Measurements from ENCODE around the gene AFTPH.

AFTPH gene, protein sequence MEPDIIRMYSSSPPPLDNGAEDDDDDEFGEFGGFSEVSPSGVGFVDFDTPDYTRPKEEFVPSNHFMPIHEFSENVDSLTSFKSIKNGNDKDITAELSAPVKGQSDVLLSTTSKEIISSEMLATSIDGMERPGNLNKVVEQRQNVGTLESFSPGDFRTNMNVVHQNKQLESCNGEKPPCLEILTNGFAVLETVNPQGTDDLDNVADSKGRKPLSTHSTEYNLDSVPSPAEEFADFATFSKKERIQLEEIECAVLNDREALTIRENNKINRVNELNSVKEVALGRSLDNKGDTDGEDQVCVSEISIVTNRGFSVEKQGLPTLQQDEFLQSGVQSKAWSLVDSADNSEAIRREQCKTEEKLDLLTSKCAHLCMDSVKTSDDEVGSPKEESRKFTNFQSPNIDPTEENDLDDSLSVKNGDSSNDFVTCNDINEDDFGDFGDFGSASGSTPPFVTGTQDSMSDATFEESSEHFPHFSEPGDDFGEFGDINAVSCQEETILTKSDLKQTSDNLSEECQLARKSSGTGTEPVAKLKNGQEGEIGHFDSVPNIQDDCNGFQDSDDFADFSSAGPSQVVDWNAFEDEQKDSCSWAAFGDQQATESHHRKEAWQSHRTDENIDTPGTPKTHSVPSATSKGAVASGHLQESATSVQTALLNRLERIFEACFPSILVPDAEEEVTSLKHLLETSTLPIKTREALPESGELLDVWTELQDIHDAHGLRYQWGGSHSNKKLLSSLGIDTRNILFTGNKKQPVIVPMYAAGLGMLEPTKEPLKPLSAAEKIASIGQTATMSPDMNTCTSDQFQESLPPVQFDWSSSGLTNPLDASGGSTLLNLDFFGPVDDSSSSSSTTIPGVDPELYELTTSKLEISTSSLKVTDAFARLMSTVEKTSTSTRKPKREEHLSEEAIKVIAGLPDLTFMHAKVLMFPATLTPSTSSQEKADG

DNA sequence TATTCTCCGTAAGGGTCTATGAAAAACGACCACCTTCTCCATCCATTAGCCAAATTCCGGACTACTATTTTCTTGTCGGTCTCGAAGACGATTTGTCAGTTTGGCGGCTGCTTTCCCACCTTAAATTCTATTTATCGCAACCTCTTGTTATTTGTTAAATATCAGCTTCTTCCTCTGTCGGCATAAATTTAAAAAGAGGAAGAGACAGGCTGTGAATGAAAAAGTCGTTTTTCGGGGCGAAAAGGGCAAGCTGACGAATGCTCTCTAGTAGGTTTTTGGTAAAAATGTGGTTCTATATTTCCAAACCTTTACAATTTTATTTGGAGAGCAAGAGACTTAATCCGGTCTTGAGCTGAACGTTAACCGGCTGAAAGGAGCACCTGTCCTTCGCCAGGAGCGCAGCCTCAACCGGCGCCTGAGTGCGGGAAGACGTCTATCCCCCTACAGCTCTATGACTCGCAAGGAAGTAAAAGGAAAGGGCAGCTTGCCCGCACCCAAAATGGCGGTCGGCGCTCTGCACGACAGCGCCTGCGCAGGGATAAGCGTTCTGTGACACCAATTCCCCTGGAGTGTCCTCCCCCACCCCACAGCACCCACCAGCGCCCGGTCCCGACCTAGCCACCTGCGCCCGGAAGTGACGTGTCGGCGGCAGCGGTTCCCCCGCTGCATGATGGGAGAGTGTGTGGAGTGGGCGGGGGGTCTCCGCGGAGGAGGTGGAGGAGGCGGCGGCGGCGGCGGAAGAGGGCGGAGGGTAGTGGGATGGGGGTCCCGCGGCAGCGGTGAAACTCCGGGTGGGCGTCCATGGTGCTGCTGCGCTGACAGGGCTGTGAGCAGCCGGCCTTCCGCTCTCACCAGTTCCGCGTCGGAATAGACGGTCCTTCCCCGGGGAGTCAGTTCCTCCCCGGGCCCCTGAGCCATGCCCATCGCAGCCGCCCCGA, at the start of gene AFTPH:
Gene AFTPH (plus strand): TSS at position 663 of the 938 bp plus-strand sequence. CDS start 27,147 bp downstream, outside the sequence.
- Histone ChIP-seq H3K4me1 (ENCODE audit: insufficient read depth, low read length) (no peaks in the 10 kb centered on the region; the same call in 1 of the 2 replicates), H3K9me3 (ENCODE audit: control insufficient read depth, insufficient read depth, low read length) (no peaks in the 10 kb centered on the region), H3K9ac (ENCODE audit: low read depth, low read length) (peak within 1 kb of the TSS; percentile 87), H3K36me3 (ENCODE audit: insufficient read depth, low read length) (no peaks in the 10 kb centered on the region)

DNA sequence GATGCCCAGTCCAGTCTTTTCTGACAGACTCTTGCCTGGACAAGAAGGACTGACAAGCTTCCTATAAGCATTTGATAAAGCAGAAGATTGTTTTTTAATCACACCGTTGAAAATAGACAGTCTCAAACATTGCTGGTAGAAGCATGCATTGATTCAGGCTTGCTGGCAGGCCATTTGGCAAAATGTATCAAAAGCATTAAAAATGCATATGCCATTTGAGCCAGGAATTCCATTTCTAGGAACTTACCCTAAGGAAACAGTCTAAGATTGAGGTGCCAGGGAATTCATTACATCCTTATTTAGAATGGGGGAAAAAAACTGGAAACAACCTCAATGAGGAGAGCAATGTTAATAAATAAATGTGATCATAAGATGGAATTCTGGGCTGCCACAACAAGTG, 49.5 kb upstream of the AFTPH start:
- Histone ChIP-seq H3K9ac (ENCODE audit: low read depth, low read length) (no peak overlapping the region), H3K9me3 (ENCODE audit: control insufficient read depth, insufficient read depth, low read length) (no peaks in the 10 kb centered on the region), H3K4me1 (ENCODE audit: insufficient read depth, low read length) (peaks cover 15% of the 10 kb centered on the region), H3K36me3 (ENCODE audit: insufficient read depth, low read length) (no peaks in the 10 kb centered on the region; the same call in 1 of the 2 replicates)

DNA sequence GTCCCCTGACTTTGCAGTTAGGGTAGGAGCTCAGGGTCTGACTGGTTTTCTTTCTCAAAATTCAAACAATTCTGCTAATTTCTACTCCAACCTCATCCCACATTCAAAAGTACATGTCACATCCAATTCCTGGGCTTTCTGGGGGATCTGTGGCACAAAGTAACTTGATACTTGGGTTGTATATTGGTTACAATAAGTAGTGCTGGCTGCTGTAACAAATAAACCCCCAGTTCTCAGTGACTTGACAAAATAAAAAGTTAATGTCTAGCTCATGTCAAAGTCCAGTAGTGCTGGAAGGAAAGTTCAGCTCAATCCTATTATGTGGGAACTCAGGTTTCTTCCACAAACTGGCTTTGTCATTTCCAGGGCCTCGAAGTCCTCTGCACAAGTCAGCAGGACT, 47.1 kb upstream of the AFTPH start:
- Histone ChIP-seq H3K9ac (ENCODE audit: low read depth, low read length) (no peak overlapping the region), H3K4me1 (ENCODE audit: insufficient read depth, low read length) (peaks cover 8% of the 10 kb centered on the region), H3K9me3 (ENCODE audit: control insufficient read depth, insufficient read depth, low read length) (no peaks in the 10 kb centered on the region), H3K36me3 (ENCODE audit: insufficient read depth, low read length) (no peaks in the 10 kb centered on the region; the same call in 1 of the 2 replicates)

DNA sequence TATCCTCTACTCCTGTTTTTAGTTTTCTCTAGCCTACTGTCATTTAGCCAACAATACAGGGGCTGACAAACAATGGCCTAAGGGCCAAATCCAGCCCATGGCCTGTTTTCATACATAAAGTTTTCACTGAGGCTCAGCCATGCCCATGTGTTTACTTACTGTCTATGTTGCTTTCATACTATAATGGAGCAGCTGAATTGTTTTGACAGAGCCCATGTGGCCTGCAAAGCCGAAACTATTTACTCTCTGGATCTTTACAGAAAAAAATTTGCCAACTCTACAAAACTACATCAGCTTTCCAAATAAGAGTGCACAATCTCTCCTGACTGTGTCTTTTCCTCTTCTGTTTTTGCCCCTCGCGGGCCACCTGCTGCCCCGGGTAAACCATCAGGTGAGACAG, 46.1 kb upstream of the AFTPH start:
- peaks cover 11% of the 10 kb centered on the region for H3K4me1 ChIP-seq (ENCODE audit: insufficient read depth, low read length)
- H3K9ac ChIP-seq (ENCODE audit: low read depth, low read length), result no peak overlapping the region
- no peaks in the 10 kb centered on the region for H3K9me3 ChIP-seq (ENCODE audit: control insufficient read depth, insufficient read depth, low read length)
- no peaks in the 10 kb centered on the region; the same call in 1 of the 2 replicates for H3K36me3 ChIP-seq (ENCODE audit: insufficient read depth, low read length)

DNA sequence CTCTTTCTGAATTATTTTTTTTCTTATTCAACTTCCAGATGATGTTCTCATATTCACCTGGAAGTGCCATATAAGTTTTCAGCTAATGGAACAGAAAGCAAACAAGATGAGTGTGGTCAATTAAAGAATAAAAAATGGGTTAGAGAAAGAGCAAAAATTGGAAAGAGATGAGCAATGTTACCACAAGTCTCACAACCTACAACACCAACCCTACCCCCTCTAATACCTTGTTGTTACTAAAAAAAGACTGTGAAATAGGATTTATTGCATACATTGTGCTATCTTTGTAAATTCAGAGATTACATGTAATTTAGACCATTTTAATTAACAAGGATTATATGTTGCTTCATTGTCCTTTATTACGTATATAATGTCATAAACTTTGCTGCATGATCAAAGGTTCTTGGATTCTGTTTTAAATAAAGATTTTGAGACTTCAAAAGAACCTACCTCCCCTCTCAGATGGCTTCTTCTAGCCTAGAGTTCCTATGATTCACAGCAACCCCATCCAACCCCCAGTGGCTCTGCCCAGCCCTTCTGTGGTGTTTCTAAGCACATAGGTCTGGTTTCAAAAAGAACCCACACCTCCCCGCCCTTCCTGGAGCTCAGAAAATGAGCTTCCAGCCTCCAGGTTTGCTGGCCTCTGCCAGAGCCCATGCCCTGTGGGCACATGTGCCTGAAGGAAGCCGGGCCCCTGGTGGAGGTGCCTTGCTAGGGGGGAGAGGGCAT, 45.5 kb upstream of the AFTPH start:
- Histone ChIP-seq H3K9me3 (ENCODE audit: control insufficient read depth, insufficient read depth, low read length) (no peaks in the 10 kb centered on the region), H3K36me3 (ENCODE audit: insufficient read depth, low read length) (no peaks in the 10 kb centered on the region; the same call in 1 of the 2 replicates), H3K4me1 (ENCODE audit: insufficient read depth, low read length) (peaks cover 11% of the 10 kb centered on the region), H3K9ac (ENCODE audit: low read depth, low read length) (no peak overlapping the region)

DNA sequence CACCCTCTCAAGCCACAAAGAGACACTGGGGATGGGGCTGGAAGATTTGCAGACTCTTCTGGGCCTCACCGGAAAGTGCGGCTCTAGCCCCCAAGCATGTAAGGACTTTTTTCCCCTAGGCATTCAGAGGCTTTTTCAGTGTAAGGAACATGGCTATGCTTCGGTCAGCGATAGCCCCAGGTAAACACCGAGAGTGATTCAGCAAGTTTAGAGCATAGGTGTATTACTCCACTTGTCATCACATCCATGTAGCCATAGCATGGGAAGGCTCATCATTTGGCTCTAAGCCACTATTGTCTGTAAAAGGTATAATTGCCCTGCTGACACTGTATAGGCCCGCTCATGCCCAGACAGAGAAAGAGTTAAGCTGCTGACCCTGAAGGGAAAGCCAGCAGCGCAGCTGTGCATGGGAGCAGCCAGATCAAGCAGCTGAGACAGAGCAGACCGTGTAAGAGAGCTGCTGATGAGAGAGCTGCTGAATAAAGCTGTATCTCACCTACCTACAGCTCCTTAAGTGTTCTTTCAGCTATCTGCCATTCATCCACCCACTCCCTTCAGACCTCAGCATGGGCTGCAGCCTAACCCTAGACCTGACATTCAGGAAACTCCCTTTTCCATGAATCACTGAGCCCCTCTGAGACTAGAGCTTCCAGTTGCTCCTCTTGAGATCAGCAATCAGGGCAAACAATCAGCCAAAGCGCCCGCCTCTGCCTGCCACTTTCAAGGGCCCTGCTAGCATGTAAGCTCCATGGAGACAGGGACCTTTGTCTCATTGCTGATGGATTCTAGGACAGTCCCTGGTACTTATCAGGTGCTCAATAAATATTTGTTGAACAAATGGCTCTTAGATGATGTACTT, 44.6 kb upstream of the AFTPH start:
- Histone ChIP-seq H3K4me1 (ENCODE audit: insufficient read depth, low read length) (peaks cover 6% of the 10 kb centered on the region), H3K36me3 (ENCODE audit: insufficient read depth, low read length) (no peaks in the 10 kb centered on the region; the same call in 1 of the 2 replicates), H3K9me3 (ENCODE audit: control insufficient read depth, insufficient read depth, low read length) (no peaks in the 10 kb centered on the region), H3K9ac (ENCODE audit: low read depth, low read length) (no peak overlapping the region)

DNA sequence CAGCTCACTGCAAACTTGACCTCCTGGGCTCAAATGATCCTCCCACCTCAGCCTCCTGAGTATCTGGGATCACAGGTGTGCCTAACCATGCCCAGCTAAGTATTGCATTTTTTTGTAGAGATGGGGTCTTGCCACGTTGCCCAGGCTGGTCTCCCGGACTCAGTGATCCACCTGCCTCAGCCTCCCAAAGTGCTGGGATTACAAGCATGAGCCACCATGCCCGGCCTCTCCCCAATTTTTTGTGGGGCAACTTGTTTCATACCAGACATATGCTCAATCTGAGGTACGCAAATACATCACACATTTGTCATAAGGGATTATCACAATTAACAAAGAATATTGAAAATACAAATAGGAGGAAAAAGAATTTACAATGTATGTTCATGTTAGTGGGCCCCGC, 42.5 kb upstream of the AFTPH start:
- no peak overlapping the region for H3K9ac ChIP-seq (ENCODE audit: low read depth, low read length)
- no peaks in the 10 kb centered on the region for H3K36me3 ChIP-seq (ENCODE audit: insufficient read depth, low read length)
- H3K4me1 ChIP-seq (ENCODE audit: insufficient read depth, low read length), result peaks cover 4% of the 10 kb centered on the region; the same call in 1 of the 2 replicates
- no peaks in the 10 kb centered on the region for H3K9me3 ChIP-seq (ENCODE audit: control insufficient read depth, insufficient read depth, low read length)

DNA sequence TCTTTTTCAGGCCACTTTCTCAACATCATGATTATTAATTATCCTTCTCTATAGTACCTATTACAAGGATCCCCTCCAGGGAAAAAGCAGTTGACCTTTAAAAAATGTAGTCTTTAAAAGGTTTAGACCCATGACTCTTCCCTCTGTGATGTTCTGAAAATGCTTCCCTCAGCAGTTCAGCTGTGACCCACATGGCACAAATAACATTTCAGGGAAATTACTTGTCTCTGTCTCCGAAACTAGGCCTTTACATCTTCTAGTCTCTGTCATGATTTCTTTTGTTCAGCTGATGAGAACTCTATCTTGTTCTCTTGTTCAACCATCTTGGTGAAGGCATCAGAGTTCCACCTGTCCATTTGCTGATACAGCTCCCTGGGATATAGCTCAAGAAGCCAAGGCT, 41.9 kb upstream of the AFTPH start:
- H3K9me3 ChIP-seq (ENCODE audit: control insufficient read depth, insufficient read depth, low read length), result no peaks in the 10 kb centered on the region
- H3K36me3 ChIP-seq (ENCODE audit: insufficient read depth, low read length), result no peaks in the 10 kb centered on the region
- no peak overlapping the region for H3K9ac ChIP-seq (ENCODE audit: low read depth, low read length)
- H3K4me1 ChIP-seq (ENCODE audit: insufficient read depth, low read length), result peaks cover 4% of the 10 kb centered on the region; the same call in 1 of the 2 replicates

DNA sequence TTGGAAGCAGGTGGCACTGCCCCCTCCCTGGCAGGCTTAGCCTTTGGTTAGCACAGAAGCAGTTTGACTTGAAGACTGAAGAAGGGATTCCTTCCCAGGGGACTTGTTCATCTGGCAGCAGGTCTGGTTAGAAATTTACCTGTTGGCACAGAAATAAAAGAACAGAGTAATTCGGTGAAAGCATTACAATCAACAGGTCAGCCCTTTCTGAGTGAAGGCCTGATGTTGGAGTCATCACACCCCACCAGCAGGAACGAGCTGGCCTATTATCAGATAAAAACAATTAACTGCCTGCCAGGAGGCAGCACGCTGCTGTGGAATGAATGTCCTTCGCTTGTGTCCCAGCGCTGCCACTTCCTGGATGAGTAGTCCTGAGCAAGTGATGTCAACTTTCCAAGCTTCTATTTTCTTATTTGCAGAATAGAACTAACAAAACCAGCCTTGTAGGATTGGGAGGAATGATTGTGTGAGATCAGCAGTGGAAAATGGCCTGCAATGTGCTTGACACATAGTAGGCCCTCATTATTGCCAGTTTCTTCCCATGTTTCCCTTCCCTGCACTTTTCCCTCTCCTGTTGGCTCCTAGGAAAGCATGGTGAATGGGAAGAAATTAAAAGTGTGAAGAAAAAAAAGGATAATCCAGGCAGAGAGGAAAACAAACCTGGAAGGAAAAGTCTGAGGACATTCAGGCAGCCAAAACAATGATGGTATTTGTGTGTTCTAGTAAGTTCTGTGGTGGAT, 41.2 kb upstream of the AFTPH start:
- Histone ChIP-seq H3K4me1 (ENCODE audit: insufficient read depth, low read length) (peaks cover 4% of the 10 kb centered on the region; the same call in 1 of the 2 replicates), H3K9me3 (ENCODE audit: control insufficient read depth, insufficient read depth, low read length) (no peaks in the 10 kb centered on the region), H3K9ac (ENCODE audit: low read depth, low read length) (no peak overlapping the region), H3K36me3 (ENCODE audit: insufficient read depth, low read length) (no peaks in the 10 kb centered on the region)

DNA sequence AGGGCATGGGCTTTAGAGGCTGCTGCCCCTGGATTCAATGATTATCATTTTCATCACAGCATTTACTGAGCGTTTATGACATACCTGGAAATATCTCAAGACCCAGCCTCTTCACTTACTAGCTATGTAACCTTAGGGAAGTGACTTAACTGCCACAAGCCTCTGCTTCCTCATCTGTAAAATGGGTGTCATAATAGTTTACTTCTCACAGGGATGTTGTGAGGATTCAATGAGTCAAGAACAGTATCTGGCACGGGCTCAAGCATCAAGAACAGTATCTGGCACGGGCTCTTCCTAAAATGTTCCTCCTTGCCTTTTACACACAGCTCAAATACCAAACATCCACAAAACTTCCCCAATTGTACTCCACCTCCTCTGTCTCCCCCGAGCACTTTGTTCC, 38.8 kb upstream of the AFTPH start:
- Histone ChIP-seq H3K36me3 (ENCODE audit: insufficient read depth, low read length) (no peaks in the 10 kb centered on the region), H3K9me3 (ENCODE audit: control insufficient read depth, insufficient read depth, low read length) (no peaks in the 10 kb centered on the region), H3K4me1 (ENCODE audit: insufficient read depth, low read length) (peaks cover 12% of the 10 kb centered on the region), H3K9ac (ENCODE audit: low read depth, low read length) (no peak overlapping the region)

DNA sequence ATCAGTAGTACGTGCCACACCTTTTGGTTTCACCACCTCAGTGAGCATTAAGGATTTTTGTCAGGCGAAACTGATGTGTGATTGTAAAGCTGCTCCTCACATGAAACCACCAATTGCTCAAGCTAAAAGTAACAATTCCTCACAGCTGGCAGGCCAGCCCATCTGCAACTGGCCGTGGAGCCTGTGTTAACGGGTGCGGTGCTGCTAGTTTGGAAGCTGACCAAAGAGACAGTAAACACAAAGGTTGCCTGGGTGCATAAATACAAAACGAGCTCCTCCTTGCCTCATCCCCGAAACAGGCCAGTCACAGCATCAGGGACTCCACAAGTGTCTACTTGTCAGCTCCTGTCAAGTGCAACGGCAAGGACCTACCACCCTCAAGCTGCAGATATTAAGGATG, 38.2 kb upstream of the AFTPH start:
- no peaks in the 10 kb centered on the region for H3K36me3 ChIP-seq (ENCODE audit: insufficient read depth, low read length)
- no peaks in the 10 kb centered on the region for H3K9me3 ChIP-seq (ENCODE audit: control insufficient read depth, insufficient read depth, low read length)
- H3K9ac ChIP-seq (ENCODE audit: low read depth, low read length), result no peak overlapping the region
- peaks cover 12% of the 10 kb centered on the region for H3K4me1 ChIP-seq (ENCODE audit: insufficient read depth, low read length)
